Lung (tissue), 12 donors: Measurements from ENCODE around the gene DNASE1L3. TPM values are rescaled to one million over a fixed set of nuclear protein-coding genes. Genes with fewer than 3 reads are reported as not detected.

Source experiments
- ATAC-seq: fragments of 200-7000 bp; cut with Tn5 transposase; one replicate; pipeline ENCODE4 v1.9.1; 2020; ENCODE audit warnings: moderate number of reproducible peaks; ENCODE audit not compliant: insufficient read depth, low FRiP score
- DNase-seq, 3 donors: peaks; one replicate each; pipeline ENCODE4 v3.0.0-alpha.2; 2013 to 2017
- H3K27ac ChIP-seq, 2 donors: one replicate each; pipeline ENCODE4 v1.5.1; 2013; ENCODE audit warnings: mild to moderate bottlenecking in 2 of 2, moderate library complexity in 2 of 2, control low read depth in 1 of 2, inconsistent platforms in 1 of 2, low read depth in 1 of 2, low read length in 1 of 2
- H3K27me3 ChIP-seq, 3 donors: one replicate each; pipeline ENCODE4 v1.5.1; 2013; ENCODE audit warnings: low read length in 2 of 3; ENCODE audit not compliant: control insufficient read depth in 3 of 3, insufficient read depth in 3 of 3
- H3K36me3 ChIP-seq, 4 donors: one replicate each; pipeline ENCODE4 v1.5.1; 2013; ENCODE audit warnings: low read length in 4 of 4, mild to moderate bottlenecking in 1 of 4, moderate library complexity in 1 of 4; ENCODE audit not compliant: control insufficient read depth in 4 of 4, insufficient read depth in 4 of 4
- H3K4me1 ChIP-seq, 5 donors: one replicate each; pipeline ENCODE4 v1.5.1; 2013; ENCODE audit warnings: low read length in 5 of 5, mild to moderate bottlenecking in 2 of 5, moderate library complexity in 1 of 5; ENCODE audit not compliant: control insufficient read depth in 5 of 5, insufficient read depth in 5 of 5
- H3K4me3 ChIP-seq: one replicate; pipeline ENCODE4 v1.5.1; 2013; ENCODE audit warnings: mild to moderate bottlenecking, control low read depth, moderate library complexity
- H3K9ac ChIP-seq, 2 donors: one replicate each; pipeline ENCODE4 v1.5.1; 2013; ENCODE audit warnings: low read length in 2 of 2, control low read depth in 1 of 2; ENCODE audit not compliant: insufficient read depth in 1 of 2
- H3K9me3 ChIP-seq, 4 donors: one replicate each; pipeline ENCODE4 v1.5.1; 2013; ENCODE audit warnings: low read length in 3 of 4, mild to moderate bottlenecking in 1 of 4, moderate library complexity in 1 of 4; ENCODE audit not compliant: control insufficient read depth in 4 of 4, insufficient read depth in 3 of 4
- CTCF ChIP-seq: IDR thresholded peaks from 2 replicates; pipeline ENCODE4 v1.5.1; 2012; ENCODE audit warnings: mild to moderate bottlenecking; ENCODE audit errors: control extremely low read depth, extremely low read depth
- WGBS, 2 donors: extraction: QIAGEN DNeasy Blood & Tissue Kit; methylation state at CpG; one replicate each; pipeline ENCODE4 v1.1.7; 2013; 5-methylcytosine and 5-hydroxymethylcytosine counted together
- polyA plus RNA-seq, 2 donors: library from polyadenylated mRNA; stranded (reverse); fragments of 200-250 nt; gene quantifications; one replicate each; pipeline ENCODE4 v1.2.1, GENCODE V29; 2013
- total RNA-seq, 2 donors: library from RNA; depleted of rRNA in 1 of 2; stranded (reverse); fragments of >200 nt in 1 of 2; gene quantifications; one replicate each; pipeline ENCODE4 v1.2.1, GENCODE V29; 2014 to 2021
- donor health status: control.
- donor health status: control.
- donor health status: Bipolar disorder and iron deficiency.
- donor health status: healthy.
- donor health status: DM: yes; HTN: yes; CAD: no.

The DNASE1L3 gene
- total and polyA plus RNA-seq, 4 donors, result 1.2 to 10.7 (median 2.4) TPM

- H3K27me3 ChIP-seq, result no peaks in the 10 kb centered on the region
- H3K36me3 ChIP-seq, result peaks cover 11 to 51% (median 17%) of the 10 kb centered on the region in 4 donors
- ATAC-seq (no peak), DNase-seq (peak in 1 of 3 donors; percentile 28)
- no peak for TF ChIP-seq CTCF
- no peaks in the 10 kb centered on the region for H3K9me3 ChIP-seq
- 85 to 93% methylated on average over 7 of the region's 7 CpGs for WGBS, 2 donors
- H3K4me1 ChIP-seq, result peaks cover 0 to 10% (median 0%) of the 10 kb centered on the region in 5 donors
- H3K27ac ChIP-seq, result no peak overlapping the region
- no peak overlapping the region for H3K4me3 ChIP-seq
- no peak overlapping the region for H3K9ac ChIP-seq
Measured at GRCh38 chr3:58144478-58145325, 66.1 kb downstream of the DNASE1L3 start.

GRCh38 chr3:58143417-58144055, 67.2 kb downstream of the DNASE1L3 start:
- Histone ChIP-seq H3K36me3 (peaks cover 9 to 45% (median 13%) of the 10 kb centered on the region in 4 donors), H3K9ac (no peak overlapping the region), H3K4me3 (no peak overlapping the region), H3K4me1 (peaks cover 0 to 15% (median 0%) of the 10 kb centered on the region in 5 donors), H3K9me3 (no peaks in the 10 kb centered on the region), H3K27ac (no peak overlapping the region), H3K27me3 (no peaks in the 10 kb centered on the region)
- 89 to 90% methylated on average over 9 of the region's 9 CpGs for WGBS, 2 donors
- no peak for TF ChIP-seq CTCF
- no peak for DNase-seq
- no peak for ATAC-seq

Other genes starting within 250 kb of the DNASE1L3 start
- gene FLNB, start 202.6 kb downstream of the DNASE1L3 start, total RNA-seq, result 100 to 1,000 TPM; 115 to 122 TPM
- 10 to 100 TPM; 32.4 to 72.2 TPM for gene FLNB, start 202.6 kb downstream of the DNASE1L3 start, polyA plus RNA-seq
- gene ABHD6, start 26.8 kb upstream of the DNASE1L3 start, total RNA-seq, result 10 to 100 TPM; 11.7 to 14.1 TPM
- 1 to 10 TPM; 5.2 to 9.7 TPM for gene ABHD6, start 26.8 kb upstream of the DNASE1L3 start, polyA plus RNA-seq
- 10 to 100 TPM; 12.9 to 14.2 TPM for gene RPP14, start 95.3 kb upstream of the DNASE1L3 start, total RNA-seq
- gene RPP14, start 95.3 kb upstream of the DNASE1L3 start, polyA plus RNA-seq, result 1 to 10 TPM; 6.8 to 8.6 TPM
- 10 to 100 TPM in 1 of 2 donors, 1 to 10 TPM in 1; 7.5 to 12.1 TPM for gene HTD2, start 95.5 kb upstream of the DNASE1L3 start, total RNA-seq
- 1 to 10 TPM; 2.5 to 5.6 TPM for gene HTD2, start 95.5 kb upstream of the DNASE1L3 start, polyA plus RNA-seq
- gene PXK, start 121.9 kb upstream of the DNASE1L3 start, total RNA-seq, result 10 to 100 TPM; 21.7 to 41.7 TPM
- gene PXK, start 121.9 kb upstream of the DNASE1L3 start, polyA plus RNA-seq, result 10 to 100 TPM in 1 of 2 donors, 1 to 10 TPM in 1; 6.0 to 22.4 TPM
- 10 to 100 TPM; 50.8 to 63.5 TPM for gene PDHB, start 222.9 kb upstream of the DNASE1L3 start, total RNA-seq
- gene PDHB, start 222.9 kb upstream of the DNASE1L3 start, polyA plus RNA-seq, result 10 to 100 TPM; 62.6 to 67.6 TPM